Activated CD4-positive, alpha-beta T cell treated with anti-CD3 and anti-CD28 coated beads for 1 hour (primary cell): Measurements from ENCODE around the gene TSHR.
"Not testable (repeated sequence)": the region's sequence is repeated elsewhere in the genome, so short reads cannot be mapped to it uniquely, and the experiment has no call there.

Source experiments
- DNase-seq: peaks from one replicate; pipeline ENCODE4 v3.0.0-alpha.2; 2020

TSHR gene

DNA sequence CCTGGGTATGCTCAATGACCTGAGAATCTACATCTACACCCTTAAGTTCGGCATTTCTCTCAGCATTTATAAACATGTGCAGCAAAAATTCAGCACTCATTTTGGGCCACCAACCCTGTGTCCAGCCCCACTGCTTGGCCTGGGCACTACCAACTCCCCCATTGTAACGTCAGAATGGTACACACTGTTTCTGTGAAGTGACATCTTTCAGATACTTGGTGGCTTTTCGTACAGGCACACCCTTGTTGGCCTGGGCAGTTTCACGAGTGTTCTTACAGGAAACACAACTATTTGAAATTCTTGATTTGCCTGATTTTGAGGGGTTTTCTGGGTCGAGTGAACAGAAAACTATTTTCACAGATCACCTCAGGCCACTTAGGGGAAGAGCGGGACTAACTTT is 46.0 kb downstream of the TSHR start:
- DNase-seq = no peak

DNA sequence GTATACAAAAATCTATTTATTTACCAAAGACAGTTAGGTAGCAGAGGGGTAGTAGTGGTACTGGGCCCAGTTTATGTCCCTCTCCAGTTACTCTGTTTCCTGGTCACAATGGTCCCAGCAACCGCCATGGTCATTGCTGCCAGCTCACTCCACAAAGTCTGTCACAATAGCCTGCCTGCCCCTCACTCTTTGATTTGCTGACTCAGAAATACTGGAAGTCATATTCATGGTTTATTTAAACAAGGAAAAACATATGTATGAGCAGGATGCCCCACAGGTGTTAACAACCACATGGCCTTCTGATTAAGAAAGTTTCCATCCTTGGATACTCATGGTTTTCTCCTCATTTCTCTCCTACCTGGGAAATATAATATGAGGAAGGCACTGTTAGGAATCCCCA is 49.2 kb downstream of the TSHR start:
- no peak for DNase-seq

DNA sequence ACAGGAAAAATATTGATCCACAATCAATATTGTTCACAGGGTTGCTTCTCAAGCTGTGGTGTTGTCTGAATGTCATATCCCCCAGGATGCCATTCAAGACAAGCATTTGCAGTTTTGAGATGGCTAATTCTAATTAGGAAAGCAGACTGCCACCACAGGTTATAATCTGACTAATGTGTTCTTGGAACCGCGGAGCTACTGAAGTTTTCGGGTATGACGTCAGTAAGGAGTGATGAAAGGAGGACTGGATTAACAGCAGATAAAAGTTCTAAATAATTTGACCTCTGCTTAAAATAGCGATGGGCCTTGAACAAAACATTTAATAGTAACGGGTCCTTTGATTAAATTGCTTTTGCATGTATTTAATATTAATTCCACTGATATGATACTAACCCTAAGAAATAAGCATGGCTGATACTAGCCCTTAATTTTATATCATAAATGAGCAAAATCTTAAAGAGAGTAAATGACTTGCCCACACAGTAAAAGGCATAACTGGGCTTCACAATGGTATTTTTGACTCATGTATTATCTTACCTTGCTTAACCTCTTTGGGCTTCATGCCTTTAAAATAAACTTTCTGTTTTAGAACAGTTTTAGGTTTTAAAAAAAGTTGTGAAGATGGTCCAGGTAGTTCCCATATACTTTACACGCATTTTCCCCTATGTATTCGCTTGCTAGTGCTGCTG is 50.3 kb downstream of the TSHR start:
- DNase-seq = no peak

DNA sequence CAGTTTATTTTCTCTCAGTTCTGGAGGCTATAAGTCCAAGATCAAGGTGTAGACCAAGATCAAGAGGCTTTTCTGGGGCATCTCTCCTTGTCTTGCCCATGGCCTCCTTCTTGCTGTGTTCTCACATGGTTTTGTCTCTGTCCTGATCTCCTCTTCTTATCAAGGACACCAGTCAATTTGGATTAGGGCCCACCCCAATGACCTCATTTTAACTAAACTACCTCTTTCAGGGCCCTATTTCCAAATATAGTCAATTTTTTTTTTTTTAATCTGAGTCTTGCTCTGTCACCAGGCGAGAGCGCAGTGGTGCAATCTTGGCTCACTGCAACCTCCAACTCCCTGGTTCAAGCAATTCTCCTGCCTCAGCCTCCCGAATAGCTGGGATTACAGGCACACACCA is 50.8 kb downstream of the TSHR start:
- no peak for DNase-seq

DNA sequence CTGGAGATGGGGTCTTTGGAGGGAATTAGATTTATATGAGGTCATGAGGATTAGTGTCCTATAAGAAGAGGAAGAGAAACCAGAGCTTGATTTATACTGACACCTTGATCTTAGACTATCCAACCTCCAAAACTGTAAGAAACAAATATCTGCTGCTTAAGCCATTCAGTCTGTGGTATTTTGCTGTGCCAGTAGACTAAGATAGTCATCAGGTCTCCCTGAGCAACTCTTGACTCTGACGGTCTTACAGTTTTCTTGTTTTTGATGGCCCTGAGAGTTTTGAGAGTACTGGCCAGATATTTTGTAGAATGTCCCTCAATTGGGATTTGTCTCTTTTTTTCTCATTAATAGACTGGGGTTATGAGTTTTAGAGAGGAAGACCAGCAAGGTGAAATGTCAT is 51.7 kb downstream of the TSHR start:
- no peak for DNase-seq

DNA sequence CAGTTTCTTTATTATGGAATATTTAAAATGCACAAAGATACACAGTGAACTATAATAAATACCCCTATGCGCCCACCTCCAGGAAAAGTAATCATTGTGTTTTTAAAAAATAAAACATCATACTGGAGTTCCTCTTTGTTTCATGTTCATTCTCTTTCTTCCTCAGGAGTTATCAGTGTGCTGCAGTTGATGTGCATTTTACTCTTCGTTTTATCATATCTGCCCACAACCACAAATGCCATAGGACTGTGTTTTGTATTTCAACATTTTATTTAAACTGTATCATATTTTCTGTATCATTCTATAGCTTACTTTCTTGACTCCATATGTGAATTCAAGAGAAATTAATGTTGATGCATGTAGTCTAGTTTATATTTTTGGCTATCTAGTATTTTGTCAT is 53.9 kb downstream of the TSHR start:
- no peak for DNase-seq

DNA sequence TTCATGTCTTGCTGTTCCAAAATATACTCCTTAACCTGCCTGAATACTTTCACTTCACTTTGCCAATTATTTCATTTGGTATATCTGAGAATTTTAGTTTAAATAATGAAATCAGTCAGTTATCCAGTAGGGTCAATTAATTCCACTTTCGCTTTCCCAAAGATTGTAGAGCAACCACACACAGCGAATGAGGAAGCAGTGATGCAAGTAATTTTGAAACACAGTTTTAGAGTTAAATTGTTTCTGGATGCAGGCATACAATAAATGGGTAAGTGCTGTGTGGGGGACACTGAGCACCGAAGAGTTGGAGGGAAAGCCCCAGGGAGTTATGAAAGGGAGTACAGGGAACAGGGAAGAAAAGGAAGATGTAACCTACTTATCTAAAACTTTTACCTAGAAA is 62.8 kb downstream of the TSHR start:
- no peak for DNase-seq

DNA sequence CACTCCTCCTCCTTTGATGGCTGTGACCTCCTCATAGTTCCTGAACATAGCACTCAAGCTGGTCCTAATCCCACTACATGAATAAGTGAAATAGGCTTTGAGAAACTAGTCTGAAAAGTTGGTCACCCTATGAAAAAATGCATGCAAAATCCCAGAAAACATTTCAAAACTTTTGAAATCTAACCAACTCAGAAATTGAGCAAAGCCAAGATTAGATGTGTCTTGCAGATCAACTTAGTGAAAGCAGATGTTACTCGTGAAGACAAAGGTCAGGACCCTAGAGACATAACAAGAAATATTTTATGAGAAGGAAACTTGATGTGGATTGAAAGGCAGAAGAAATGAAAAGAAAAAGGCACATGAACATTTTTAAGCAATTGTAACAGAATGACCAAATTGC is 63.3 kb downstream of the TSHR start:
- no peak for DNase-seq

DNA sequence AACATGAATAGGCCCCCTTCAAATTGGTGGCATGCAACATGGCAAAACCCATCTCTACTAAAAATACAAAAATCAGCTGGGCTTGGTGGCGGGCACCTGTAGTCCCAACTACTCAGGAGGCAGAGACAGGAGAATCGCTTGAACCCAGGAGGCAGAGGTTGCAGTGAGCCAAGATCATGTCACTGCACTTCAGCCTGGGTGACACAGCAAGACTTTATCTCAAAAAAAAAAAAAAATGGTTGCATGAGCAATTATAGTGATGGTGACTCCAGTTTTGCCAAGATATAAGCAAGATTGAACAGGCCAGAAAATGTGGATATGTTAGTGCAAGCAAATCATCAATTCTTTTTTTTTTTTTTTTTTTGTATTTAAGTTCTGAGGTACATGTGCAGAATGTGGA is 63.7 kb downstream of the TSHR start:
- DNase-seq = not testable (repeated sequence)

DNA sequence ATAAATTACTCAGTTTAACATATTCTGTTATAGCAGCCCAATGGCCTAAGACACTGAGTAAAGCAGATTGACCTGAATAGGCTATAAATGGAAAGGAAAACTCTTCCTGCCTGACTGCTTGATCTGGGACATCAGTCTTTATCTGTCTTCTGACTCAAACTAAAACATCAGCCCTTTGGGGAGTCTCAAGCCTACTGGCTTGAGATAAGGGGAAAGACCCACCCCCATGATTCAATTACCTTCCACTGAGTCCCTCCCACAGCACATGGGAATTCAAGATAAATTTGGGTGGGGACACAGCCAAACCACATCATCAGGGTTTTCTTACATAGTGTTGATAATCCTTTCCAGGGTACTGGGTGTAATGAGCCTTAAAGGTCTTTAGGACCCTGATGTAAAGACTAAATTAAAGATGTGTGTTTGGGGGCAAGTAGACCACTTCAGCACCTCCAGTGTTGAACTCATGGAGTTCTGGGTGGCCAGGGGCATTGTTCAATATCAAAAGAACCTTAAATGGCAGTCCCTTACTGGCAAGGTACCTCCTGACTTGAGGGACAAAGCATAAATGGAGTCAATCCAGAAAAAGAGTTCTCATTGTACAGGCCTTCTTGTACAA is 67.8 kb downstream of the TSHR start:
- no peak for DNase-seq

DNA sequence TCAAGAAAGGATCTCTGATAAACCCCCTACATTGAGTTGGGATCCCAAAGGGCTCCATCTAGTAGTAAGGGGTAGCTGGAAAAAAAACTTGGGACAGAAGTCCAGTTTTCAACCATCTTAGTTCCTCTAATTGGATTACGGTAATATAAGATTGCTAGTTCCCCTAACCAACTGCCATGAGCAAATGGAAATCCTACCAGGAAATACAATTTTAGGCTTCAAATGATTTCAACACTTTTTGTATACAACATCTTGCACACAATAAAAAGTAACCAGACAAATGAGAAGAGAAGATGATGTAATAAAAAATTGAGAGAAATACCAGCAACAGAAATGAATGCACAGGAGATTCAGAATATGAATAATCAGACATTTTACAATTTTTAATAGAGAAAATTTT is 73.0 kb downstream of the TSHR start:
- no peak for DNase-seq

DNA sequence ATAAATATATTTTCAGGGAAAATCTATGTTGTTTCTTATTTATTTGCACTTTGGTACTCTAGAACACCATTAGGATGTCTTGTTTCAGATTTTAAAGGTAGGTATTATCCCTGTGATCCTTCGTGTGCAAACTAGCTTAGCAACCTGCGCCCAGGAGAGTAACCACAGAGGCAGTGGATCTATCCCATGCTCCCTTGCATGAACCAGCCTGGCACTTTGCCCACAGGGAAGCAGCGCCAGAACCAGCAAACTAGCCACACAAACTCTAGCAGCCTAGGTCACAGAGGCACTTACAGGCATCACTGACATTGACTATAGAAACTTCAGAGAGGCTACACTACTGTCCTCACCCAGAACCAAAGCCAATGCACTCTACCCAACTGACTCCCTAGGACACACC is 76.1 kb downstream of the TSHR start:
- no peak for DNase-seq

DNA sequence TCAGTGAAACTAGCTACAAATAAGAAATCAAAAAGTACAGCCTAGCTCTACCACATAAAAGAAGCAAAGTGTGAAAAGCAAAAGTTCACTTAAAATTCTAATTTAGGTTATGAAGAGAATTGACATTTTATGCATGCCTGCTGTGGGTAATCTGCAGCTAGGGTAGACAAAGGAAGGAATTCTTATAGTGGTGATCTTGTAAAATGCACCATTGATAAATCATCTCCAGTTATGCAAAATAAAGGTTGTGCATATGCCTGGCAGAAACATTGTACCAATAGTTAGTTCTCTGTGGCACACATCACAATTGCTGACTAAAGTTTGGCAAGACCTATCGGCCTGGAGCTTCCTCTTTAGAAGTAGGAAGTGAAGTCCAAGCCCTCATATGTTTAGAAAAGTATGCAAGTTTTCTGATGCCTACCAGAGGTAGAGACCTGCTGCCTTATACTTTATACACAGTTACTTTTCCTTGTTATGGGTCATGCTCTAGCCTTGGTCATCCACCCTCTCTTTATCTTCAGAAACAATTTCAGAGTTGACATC is 78.3 kb downstream of the TSHR start:
- no peak for DNase-seq

DNA sequence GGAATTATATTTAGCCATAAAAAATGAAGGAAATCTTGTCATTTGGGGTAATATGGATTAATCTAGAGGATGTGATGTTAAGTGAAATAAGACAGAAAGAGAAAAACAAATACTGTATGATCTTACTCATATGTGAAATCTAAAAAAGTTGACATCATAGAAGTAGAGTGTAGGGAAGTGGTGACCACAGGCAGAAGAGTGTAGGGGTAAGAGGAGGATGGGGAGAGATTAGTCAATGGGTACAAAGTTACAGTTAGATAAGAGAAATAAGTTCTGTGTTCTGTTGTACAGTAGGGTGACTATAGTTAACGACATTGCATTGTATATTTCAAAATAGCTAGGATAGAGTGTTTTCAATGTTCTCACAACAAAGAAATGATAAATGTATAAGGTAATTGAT is 87.0 kb downstream of the TSHR start:
- DNase-seq = no peak

DNA sequence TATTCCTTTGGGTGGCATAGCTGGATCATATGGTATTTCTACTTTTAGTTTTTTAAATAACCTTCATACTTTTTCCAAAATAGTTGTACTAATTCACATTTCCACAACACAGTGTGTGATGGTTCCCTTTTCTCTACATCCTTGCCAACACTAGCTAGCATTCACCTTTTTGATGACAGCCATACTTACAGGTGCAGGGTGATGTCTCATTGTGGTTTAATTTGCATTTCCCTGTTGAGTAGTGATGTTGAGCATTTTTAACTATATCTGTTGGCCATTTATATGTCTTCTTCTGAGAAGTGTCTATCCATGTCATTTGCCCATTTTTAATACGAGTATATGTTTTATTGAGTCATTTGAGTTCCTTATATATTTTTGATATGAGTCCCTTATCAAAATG is 96.1 kb downstream of the TSHR start:
- no peak for DNase-seq

DNA sequence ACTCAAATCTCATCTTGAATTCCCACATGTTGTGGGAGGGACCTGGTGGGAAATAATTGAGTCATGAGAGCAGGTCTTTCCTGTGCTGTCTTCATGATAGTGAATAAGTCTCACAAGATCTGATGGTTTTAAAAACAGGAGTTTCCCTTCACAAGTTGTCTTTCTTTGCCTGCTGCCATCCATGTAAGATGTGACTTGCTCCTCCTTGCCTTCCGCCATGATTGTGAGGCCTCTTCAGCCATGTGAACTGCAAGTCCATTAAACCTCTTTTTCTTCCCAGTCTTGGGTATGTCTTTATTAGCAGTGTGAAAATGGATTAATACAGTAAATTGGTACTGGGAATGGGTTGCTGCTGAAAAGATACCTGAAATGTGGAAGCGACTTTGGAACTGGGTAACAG is 98.6 kb downstream of the TSHR start:
- not testable (repeated sequence) for DNase-seq

DNA sequence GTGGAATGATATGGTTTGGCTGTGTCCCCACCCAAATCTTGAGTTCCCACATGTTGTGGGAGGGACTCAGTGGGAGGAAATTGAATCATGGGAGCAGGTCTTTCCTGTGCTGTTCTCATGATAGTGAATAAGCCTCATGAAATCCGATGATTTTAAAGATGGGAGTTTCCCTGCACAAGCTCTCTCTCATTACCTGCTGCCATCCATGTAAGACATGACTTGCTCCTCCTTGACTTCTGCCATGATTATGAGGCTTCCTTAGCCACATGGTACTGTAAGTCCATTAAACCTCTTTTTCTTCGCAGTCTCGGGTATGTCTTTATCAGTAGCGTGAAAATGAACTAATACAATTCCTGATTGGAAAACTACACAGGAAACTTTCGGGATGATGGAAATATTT is 100.5 kb downstream of the TSHR start:
- no peak for DNase-seq

DNA sequence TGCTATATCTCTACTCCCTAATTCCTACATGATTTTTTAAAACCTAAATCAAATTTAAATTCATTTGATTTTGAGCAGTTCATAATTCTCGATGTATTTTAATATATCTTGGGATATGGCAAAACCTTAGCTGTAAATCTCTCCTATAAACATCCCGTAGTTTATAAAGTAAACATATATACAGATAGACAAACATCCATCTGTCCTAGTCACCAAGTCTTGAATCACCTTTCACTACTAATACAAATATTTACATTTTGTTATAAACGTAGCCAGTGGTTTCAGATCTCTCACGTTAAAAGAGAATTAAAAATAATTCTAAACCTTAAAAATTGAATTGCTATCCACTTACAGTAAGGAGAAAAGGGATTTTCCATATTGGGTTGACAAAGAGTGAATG is 107.0 kb downstream of the TSHR start:
- DNase-seq = no peak

DNA sequence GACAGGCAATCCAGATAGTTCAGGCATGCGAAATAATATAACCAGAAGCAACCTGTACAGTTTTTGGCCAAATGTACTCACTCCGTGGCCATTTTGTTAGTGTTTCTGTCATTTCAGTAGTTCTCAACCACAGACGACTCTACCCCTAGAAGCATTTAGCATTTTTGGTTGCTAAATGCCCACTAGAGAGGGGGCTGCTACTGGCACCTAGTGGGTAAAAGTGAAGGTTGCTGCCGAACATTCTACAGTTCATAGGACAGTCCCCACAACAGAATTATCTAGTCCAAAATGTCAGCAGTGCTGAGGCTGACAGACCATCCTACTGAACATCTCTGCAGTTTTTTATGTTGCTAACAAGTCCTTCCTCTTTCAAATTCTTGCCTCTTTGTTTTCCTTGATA is 107.4 kb downstream of the TSHR start:
- no peak for DNase-seq

DNA sequence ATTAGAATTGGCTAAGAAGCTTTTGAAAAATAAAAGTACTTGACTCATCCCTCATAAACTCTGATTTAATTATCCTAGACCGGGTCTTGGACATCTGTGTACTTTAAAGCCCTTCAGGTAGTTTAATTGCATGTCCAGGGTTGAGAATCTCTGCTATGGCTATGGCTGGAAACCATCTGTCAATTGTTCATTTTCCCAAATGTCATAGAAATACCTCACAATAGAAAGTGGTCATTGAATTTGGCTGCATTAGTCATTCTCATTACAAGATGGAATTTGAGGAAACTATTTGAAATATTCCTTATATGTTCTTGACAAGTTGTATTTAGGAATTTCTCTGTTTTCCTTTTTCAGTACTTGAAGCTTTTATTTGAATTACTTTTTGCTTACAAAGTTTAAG is 111.3 kb downstream of the TSHR start:
- no peak for DNase-seq

DNA sequence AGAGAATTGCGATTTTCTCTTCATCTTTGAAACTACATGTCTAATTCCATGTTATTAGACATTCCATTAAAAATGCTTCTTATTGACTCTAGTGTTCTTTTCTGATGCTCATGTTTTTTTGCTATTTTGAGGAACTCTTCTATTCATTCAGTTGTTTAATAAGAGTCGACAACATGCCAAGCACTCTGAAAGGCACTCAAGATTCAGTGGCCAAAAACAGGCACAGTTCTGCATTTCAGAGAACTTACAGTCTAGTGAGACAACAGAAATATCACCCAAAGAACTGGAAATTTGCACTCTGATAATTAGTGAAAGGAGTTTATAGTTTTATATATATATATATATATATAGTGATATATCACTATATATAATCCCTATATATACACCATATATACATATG is 111.7 kb downstream of the TSHR start:
- DNase-seq = no peak

DNA sequence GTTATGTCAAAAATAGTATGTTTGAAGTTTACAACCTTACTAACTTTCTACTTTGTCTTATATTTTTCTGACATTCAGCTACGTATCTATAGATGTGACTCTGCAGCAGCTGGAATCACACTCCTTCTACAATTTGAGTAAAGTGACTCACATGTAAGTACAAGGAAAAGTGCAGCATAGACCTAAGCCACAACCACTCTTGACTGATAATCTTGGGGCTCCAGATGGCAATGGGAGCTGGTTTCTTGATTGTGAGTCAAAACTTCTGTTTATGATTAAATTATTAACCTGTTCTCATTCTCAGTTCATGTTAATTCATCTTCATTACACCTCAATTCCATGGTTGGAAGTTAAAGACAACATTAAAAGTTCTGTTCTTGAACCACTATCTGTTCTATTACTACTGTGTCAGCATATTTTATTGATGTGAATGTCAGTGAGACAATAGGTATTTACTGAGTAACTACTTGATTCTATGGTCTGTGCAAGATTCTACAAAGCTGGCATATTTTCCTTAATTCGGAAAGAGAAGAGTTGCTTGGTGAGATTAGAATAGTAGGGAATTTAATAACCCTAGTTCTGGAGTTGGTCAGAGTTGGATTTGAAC is 112.9 kb downstream of the TSHR start:
- no peak for DNase-seq

DNA sequence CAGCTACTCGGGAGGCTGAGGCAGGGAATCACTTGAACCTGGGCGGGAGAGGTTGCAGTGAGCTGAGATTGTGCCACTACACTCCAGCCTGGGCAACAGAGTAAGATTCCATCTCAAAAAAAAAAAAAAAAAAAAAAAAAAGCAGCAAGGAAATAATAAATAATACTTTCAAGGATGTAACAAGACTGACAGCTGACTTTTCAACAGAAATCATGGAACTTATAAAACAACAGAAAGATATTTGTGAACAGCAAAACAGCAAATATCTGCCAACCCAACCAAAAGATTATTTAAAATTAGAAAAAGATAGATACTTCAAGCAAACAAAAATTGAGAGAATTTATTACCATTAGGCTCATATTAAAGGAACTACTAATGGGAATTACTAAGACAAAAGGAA is 115.1 kb downstream of the TSHR start:
- DNase-seq = no peak

DNA sequence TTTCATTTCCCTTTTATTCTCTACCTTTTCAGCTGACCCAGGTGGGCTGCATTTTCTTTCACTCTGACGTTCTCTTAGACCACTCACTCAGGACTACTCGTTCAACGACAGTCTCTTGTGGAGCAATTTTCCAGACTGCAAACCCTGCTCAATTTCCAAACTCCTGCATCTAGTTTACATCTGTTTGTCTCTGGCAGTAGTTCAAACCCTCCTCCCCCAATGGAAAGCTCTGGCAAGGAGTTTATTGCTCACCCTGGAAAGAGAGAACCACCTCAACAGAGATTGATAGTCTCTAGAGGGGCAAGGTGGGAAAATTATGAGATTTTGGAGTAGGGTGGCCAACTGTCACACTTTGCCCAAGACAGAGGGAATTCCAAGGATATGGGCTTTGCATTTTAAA is 130.2 kb downstream of the TSHR start:
- no peak for DNase-seq

DNA sequence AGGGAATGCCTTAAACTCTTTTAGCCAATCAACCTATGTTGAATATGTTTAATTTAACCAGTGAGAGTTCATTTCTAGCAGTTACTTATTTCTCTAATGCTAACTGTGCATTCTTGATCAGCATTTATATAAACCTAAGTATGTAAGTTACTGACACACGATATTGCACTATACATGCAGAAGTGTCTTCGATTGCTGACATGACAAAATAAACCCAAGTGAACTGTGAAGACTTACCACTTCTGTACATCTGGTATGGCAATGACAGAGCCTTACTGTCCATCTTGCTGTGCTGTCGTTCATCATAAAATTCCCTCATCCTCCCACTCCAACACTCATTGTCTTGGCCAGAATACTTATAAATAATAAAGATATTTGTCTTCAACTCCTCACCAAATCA is 131.8 kb downstream of the TSHR start:
- DNase-seq = no peak
